ENCODE results near the gene SLC33A1. TPM values are rescaled to one million over a fixed set of nuclear protein-coding genes. Genes with fewer than 3 reads are reported as not detected.
"Not testable (repeated sequence)": the region's sequence is repeated elsewhere in the genome, so short reads cannot be mapped to it uniquely, and the experiment has no call there.

The SLC33A1 gene
- total RNA-seq, result 10 to 100 TPM; 30.0 to 39.5 TPM

- H3K4me1 Mint-ChIP-seq (ENCODE audit: low read depth), result peaks cover 38% of the 10 kb centered on the region
- DNase-seq (peak; percentile 98 to 99), ATAC-seq (replicated peaks in 1 of 2) (peak; percentile 92 to 94)
- H3K27me3 Mint-ChIP-seq (ENCODE audit: low read depth), result no peaks in the 10 kb centered on the region
- H3K27ac Mint-ChIP-seq, result peak within 1 kb of the TSS; percentile 99
- peak within 1 kb of the TSS; percentile 97 to 98 for H3K4me3 Mint-ChIP-seq
- no peaks in the 10 kb centered on the region for H3K9me3 Mint-ChIP-seq
- peaks cover 15 to 18% of the 10 kb centered on the region in 2 donors for H3K36me3 Mint-ChIP-seq (ENCODE audit: insufficient read depth in 2 of 2)
These were observed at the start of gene SLC33A1 for GRCh38 chr3:155854141-155854940. TSS of gene SLC33A1 (minus strand) at chr3:155854427. CDS start at chr3:155853997, 430 bp downstream.

GRCh38 chr3:155895379-155895900 is 41.2 kb upstream of the SLC33A1 start:
- Mint-ChIP-seq H3K27me3 (ENCODE audit: low read depth) (no peaks in the 10 kb centered on the region), H3K9me3 (no peaks in the 10 kb centered on the region), H3K4me3 (no peak overlapping the region), H3K27ac (peak overlapping the region; percentile 42), H3K36me3 (ENCODE audit: insufficient read depth in 2 of 2) (peaks cover 5 to 24% of the 10 kb centered on the region in 2 donors), H3K4me1 (ENCODE audit: low read depth) (peaks cover 8% of the 10 kb centered on the region)
- ATAC-seq (replicated peaks in 1 of 2) (no peak), DNase-seq (no peak)

- DNase-seq, result no peak
- no peak overlapping the region for H3K27ac Mint-ChIP-seq
These were observed 37.1 kb upstream of the SLC33A1 start for GRCh38 chr3:155891321-155891720.

GRCh38 chr3:155890671-155891190 is 36.5 kb upstream of the SLC33A1 start:
- Mint-ChIP-seq H3K36me3 (ENCODE audit: insufficient read depth in 2 of 2) (peaks cover 0 to 15% of the 10 kb centered on the region in 2 donors), H3K4me1 (ENCODE audit: low read depth) (peaks cover 42% of the 10 kb centered on the region), H3K27me3 (ENCODE audit: low read depth) (no peaks in the 10 kb centered on the region), H3K27ac (no peak overlapping the region), H3K4me3 (no peak overlapping the region), H3K9me3 (no peaks in the 10 kb centered on the region)
- no peak for ATAC-seq (replicated peaks in 1 of 2)
- DNase-seq, result no peak

More at GRCh38 chr3:155891321-155891720, 37.1 kb upstream of the SLC33A1 start:
- no peak for ATAC-seq (replicated peaks in 1 of 2)
- H3K27me3 Mint-ChIP-seq (ENCODE audit: low read depth), result no peaks in the 10 kb centered on the region
- peaks cover 1 to 15% of the 10 kb centered on the region in 2 donors for H3K36me3 Mint-ChIP-seq (ENCODE audit: insufficient read depth in 2 of 2)
- H3K4me3 Mint-ChIP-seq, result no peak overlapping the region
- peaks cover 38% of the 10 kb centered on the region for H3K4me1 Mint-ChIP-seq (ENCODE audit: low read depth)
- H3K9me3 Mint-ChIP-seq, result no peaks in the 10 kb centered on the region

GRCh38 chr3:155889952-155890351 is 35.7 kb upstream of the SLC33A1 start:
- Mint-ChIP-seq H3K4me1 (ENCODE audit: low read depth) (peaks cover 41% of the 10 kb centered on the region), H3K36me3 (ENCODE audit: insufficient read depth in 2 of 2) (peaks cover 0 to 15% of the 10 kb centered on the region in 2 donors), H3K27ac (no peak overlapping the region), H3K9me3 (no peaks in the 10 kb centered on the region), H3K4me3 (no peak overlapping the region), H3K27me3 (ENCODE audit: low read depth) (no peaks in the 10 kb centered on the region)
- DNase-seq (no peak), ATAC-seq (replicated peaks in 1 of 2) (no peak)

- ATAC-seq (replicated peaks in 1 of 2) (no peak), DNase-seq (no peak)
- no peaks in the 10 kb centered on the region for H3K9me3 Mint-ChIP-seq
- peaks cover 42% of the 10 kb centered on the region for H3K4me1 Mint-ChIP-seq (ENCODE audit: low read depth)
- peaks cover 0 to 11% of the 10 kb centered on the region in 2 donors for H3K36me3 Mint-ChIP-seq (ENCODE audit: insufficient read depth in 2 of 2)
- no peak overlapping the region for H3K4me3 Mint-ChIP-seq
- peak overlapping the region; percentile 20 for H3K27ac Mint-ChIP-seq
- no peaks in the 10 kb centered on the region for H3K27me3 Mint-ChIP-seq (ENCODE audit: low read depth)
These were observed 35.0 kb upstream of the SLC33A1 start for GRCh38 chr3:155889212-155889611.

- no peaks in the 10 kb centered on the region for H3K9me3 Mint-ChIP-seq
- H3K27ac Mint-ChIP-seq, result peak overlapping the region; percentile 12
- H3K36me3 Mint-ChIP-seq (ENCODE audit: insufficient read depth in 2 of 2), result peaks cover 0 to 4% of the 10 kb centered on the region in 2 donors
- DNase-seq (no peak), ATAC-seq (replicated peaks in 1 of 2) (peak in 1 of 2 donors; percentile 10)
- peaks cover 42% of the 10 kb centered on the region for H3K4me1 Mint-ChIP-seq (ENCODE audit: low read depth)
- H3K27me3 Mint-ChIP-seq (ENCODE audit: low read depth), result no peaks in the 10 kb centered on the region
- peak overlapping the region in 1 of 2 donors; percentile 37 for H3K4me3 Mint-ChIP-seq
These were observed 32.7 kb upstream of the SLC33A1 start for GRCh38 chr3:155886915-155887314.

- not testable (repeated sequence) for H3K9me3 Mint-ChIP-seq; DNase-seq; ATAC-seq (replicated peaks in 1 of 2); H3K36me3 Mint-ChIP-seq (ENCODE audit: insufficient read depth in 2 of 2); H3K27me3 Mint-ChIP-seq (ENCODE audit: low read depth); H3K4me3 Mint-ChIP-seq; H3K27ac Mint-ChIP-seq
- peaks cover 42% of the 10 kb centered on the region for H3K4me1 Mint-ChIP-seq (ENCODE audit: low read depth)
These were observed 32.1 kb upstream of the SLC33A1 start for GRCh38 chr3:155886348-155886747.

- no peak for DNase-seq
- H3K4me3 Mint-ChIP-seq, result no peak overlapping the region
- no peak overlapping the region for H3K27ac Mint-ChIP-seq
- no peak for ATAC-seq (replicated peaks in 1 of 2)
- no peaks in the 10 kb centered on the region for H3K27me3 Mint-ChIP-seq (ENCODE audit: low read depth)
- no peaks in the 10 kb centered on the region for H3K9me3 Mint-ChIP-seq
- peaks cover 0 to under 1% of the 10 kb centered on the region in 2 donors for H3K36me3 Mint-ChIP-seq (ENCODE audit: insufficient read depth in 2 of 2)
- peaks cover 48% of the 10 kb centered on the region for H3K4me1 Mint-ChIP-seq (ENCODE audit: low read depth)
These were observed 31.1 kb upstream of the SLC33A1 start for GRCh38 chr3:155885292-155885691.

GRCh38 chr3:155884292-155884691 is 30.1 kb upstream of the SLC33A1 start:
- H3K27ac Mint-ChIP-seq, result no peak overlapping the region
- ATAC-seq (replicated peaks in 1 of 2) (no peak), DNase-seq (no peak)
- no peak overlapping the region for H3K4me3 Mint-ChIP-seq
- H3K9me3 Mint-ChIP-seq, result no peaks in the 10 kb centered on the region
- H3K27me3 Mint-ChIP-seq (ENCODE audit: low read depth), result no peaks in the 10 kb centered on the region
- H3K4me1 Mint-ChIP-seq (ENCODE audit: low read depth), result peaks cover 54% of the 10 kb centered on the region
- H3K36me3 Mint-ChIP-seq (ENCODE audit: insufficient read depth in 2 of 2), result peaks cover 0 to 3% of the 10 kb centered on the region in 2 donors

GRCh38 chr3:155880286-155880685 is 26.1 kb upstream of the SLC33A1 start:
- Mint-ChIP-seq H3K9me3 (no peaks in the 10 kb centered on the region), H3K4me3 (peak overlapping the region in 1 of 2 donors; percentile 39), H3K27me3 (ENCODE audit: low read depth) (no peaks in the 10 kb centered on the region), H3K36me3 (ENCODE audit: insufficient read depth in 2 of 2) (peaks cover 0 to 4% of the 10 kb centered on the region in 2 donors), H3K27ac (peak overlapping the region; percentile 59), H3K4me1 (ENCODE audit: low read depth) (peaks cover 55% of the 10 kb centered on the region)
- peak in 1 of 2 donors; percentile 43 for ATAC-seq (replicated peaks in 1 of 2)
- no peak for DNase-seq

GRCh38 chr3:155876503-155876902 is 22.3 kb upstream of the SLC33A1 start:
- no peak overlapping the region for H3K4me3 Mint-ChIP-seq
- no peaks in the 10 kb centered on the region for H3K9me3 Mint-ChIP-seq
- ATAC-seq (replicated peaks in 1 of 2), result no peak
- no peak for DNase-seq
- no peaks in the 10 kb centered on the region for H3K27me3 Mint-ChIP-seq (ENCODE audit: low read depth)
- no peak overlapping the region for H3K27ac Mint-ChIP-seq
- peaks cover 3 to 8% of the 10 kb centered on the region in 2 donors for H3K36me3 Mint-ChIP-seq (ENCODE audit: insufficient read depth in 2 of 2)
- H3K4me1 Mint-ChIP-seq (ENCODE audit: low read depth), result peaks cover 71% of the 10 kb centered on the region

GRCh38 chr3:155876037-155876436 is 21.8 kb upstream of the SLC33A1 start:
- Mint-ChIP-seq H3K27me3 (ENCODE audit: low read depth) (no peaks in the 10 kb centered on the region), H3K4me1 (ENCODE audit: low read depth) (peaks cover 71% of the 10 kb centered on the region)

More at GRCh38 chr3:155876037-155876436, 21.8 kb upstream of the SLC33A1 start:
- H3K4me3 Mint-ChIP-seq, result no peak overlapping the region
- no peak overlapping the region for H3K27ac Mint-ChIP-seq
- DNase-seq (no peak), ATAC-seq (replicated peaks in 1 of 2) (no peak)
- no peaks in the 10 kb centered on the region for H3K9me3 Mint-ChIP-seq
- H3K36me3 Mint-ChIP-seq (ENCODE audit: insufficient read depth in 2 of 2), result peaks cover 3 to 8% of the 10 kb centered on the region in 2 donors

All from activated T-cell treated with anti-CD3 and anti-CD28 coated beads, Interleukin-2, amount 50 U/mL, for 72 hours (primary cell).